Suprapubic skin (tissue), 3 donors: ENCODE results near the gene GRIK4.

Experiments used
- POLR2A ChIP-seq, 2 donors: fragments of 450-650 bp; IDR thresholded peaks; one replicate each; pipeline ENCODE4 v1.6.1; 2017; ENCODE audit warnings: antibody characterized with exemption in 2 of 2, mild to moderate bottlenecking in 2 of 2, moderate library complexity in 2 of 2
- TF ChIP-seq, protein P1 (sequence below), 2 donors: fragments of 200-600 bp in 1 of 2; fragments of 450-650 bp in 1 of 2; sonication (generic) in 1 of 2; IDR thresholded peaks; one replicate each; pipeline ENCODE4 v1.5.1; 2016 to 2019; ENCODE audit warnings: antibody characterized with exemption in 2 of 2, mild to moderate bottlenecking in 1 of 2, moderate library complexity in 1 of 2

DNA sequence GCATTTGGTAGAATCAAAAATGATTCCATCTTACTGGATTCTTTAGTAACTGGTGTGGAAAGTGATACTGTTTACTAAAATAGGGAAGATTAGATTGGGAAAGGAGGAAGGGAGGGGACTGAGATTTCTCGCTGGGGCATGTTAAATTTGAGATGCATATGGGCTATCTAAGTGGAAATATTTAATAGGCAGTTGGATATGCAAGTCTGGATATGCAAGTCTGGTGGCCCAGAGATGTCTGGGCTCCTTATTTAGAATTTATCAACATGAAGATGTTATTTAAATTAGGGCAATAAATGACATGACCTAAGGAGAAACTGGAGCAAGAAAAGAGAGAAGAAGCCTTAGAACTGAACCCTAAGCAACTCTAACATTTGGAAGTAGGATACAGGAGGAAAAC, 495.4 kb downstream of the GRIK4 start:
- TF ChIP-seq, protein P1, sequence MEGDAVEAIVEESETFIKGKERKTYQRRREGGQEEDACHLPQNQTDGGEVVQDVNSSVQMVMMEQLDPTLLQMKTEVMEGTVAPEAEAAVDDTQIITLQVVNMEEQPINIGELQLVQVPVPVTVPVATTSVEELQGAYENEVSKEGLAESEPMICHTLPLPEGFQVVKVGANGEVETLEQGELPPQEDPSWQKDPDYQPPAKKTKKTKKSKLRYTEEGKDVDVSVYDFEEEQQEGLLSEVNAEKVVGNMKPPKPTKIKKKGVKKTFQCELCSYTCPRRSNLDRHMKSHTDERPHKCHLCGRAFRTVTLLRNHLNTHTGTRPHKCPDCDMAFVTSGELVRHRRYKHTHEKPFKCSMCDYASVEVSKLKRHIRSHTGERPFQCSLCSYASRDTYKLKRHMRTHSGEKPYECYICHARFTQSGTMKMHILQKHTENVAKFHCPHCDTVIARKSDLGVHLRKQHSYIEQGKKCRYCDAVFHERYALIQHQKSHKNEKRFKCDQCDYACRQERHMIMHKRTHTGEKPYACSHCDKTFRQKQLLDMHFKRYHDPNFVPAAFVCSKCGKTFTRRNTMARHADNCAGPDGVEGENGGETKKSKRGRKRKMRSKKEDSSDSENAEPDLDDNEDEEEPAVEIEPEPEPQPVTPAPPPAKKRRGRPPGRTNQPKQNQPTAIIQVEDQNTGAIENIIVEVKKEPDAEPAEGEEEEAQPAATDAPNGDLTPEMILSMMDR (IDR thresholded peaks at IDR 0.05), result no peak
- TF ChIP-seq POLR2A (IDR thresholded peaks at IDR 0.05), result no peak
